ENCODE results near the gene KCNA2. TPM values are rescaled to one million over a fixed set of nuclear protein-coding genes. Genes with fewer than 3 reads are reported as not detected.

KCNA2 gene
- total and polyA plus RNA-seq, 2 donors (not counting 1 experiment from before 2014, with no cell fraction given), result 0.39 to 0.59 TPM

DNA sequence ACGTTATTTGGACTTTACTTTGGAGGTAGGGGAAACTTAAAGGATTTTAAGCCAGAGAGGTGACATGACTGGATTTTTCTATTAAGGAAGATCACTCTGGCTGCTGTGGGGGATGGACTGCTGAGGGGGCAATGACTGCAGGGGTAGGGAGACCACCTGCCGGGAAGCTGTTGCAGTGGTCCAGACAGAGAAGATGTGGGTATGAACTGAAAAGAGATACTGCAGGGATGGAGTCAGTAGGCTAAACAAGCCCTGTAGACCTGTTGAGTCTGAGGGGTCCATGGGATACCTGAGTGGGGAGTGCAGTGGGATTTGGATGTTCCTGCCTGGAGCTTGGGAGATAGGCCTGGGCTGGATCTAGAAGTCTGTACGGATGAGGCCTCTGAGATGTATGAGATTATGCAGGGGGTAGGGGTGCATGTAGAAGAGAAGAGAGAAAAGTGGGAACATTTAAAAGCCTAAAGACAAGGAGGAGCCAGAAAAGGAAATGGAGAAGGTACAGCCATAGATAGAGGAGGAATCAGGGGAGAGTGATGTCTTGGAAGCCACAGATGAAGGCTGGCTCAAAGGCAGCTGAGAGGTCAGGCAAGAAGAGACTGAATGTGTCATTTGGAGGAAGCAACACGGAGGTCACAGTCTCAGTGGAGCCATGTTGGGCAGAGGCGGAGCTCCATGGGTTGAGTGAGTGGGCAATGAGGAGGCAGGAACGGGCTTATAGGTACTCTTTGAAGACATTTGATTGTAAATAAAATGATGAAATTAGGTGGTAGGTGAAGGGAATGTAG is 25.9 kb upstream of the KCNA2 start:
- peak overlapping the region in 1 of 5 experiments; percentile 28 for H3K4me3 ChIP-seq (ENCODE audit: control extremely low read depth in 1 of 5, extremely low read depth in 1 of 5, insufficient read depth in 1 of 5, low read depth in 2 of 5, low read length in 4 of 5)
- no peaks in the 10 kb centered on the region for H3K79me2 ChIP-seq (ENCODE audit: control insufficient read depth, insufficient read depth, low read length)
- peaks cover 64 to 67% of the 10 kb centered on the region in 2 donors for H3K4me1 ChIP-seq (ENCODE audit: control insufficient read depth in 2 of 2, insufficient read depth in 2 of 2, low read length in 2 of 2)
- CTCF ChIA-PET, result interaction anchor here (0.9 to 11.9 kb wide), 11 partner anchors 13 to 198 kb away, joined by 3 to 155 read pairs (median 9); no protein-coding TSS in a partner anchor
- TF ChIP-seq CTCF (IDR thresholded peaks at IDR 0.05), result no peak
- TF ChIP-seq EZH2 (IDR thresholded peaks at IDR 0.05; ENCODE audit: borderline replicate concordance, insufficient read depth, low read depth, low read length, poor library complexity, severe bottlenecking), result no peak
- no peaks in the 10 kb centered on the region for H4K20me1 ChIP-seq (ENCODE audit: control insufficient read depth, insufficient read depth, low read length, poor library complexity, severe bottlenecking)
- no peaks in the 10 kb centered on the region for H3K9me3 ChIP-seq (ENCODE audit: control extremely low read depth in 1 of 3, control insufficient read depth in 2 of 3, insufficient read depth in 1 of 3, low read length in 2 of 3)
- peak overlapping the region in 1 of 2 donors; percentile 65 for H3K27ac ChIP-seq (ENCODE audit: low read length in 2 of 2)
- H3K9me3 Mint-ChIP-seq (ENCODE audit: insufficient read depth), result no peaks in the 10 kb centered on the region
- H3K27me3 ChIP-seq (replicated peaks in 1 of 4; ENCODE audit: control extremely low read depth in 1 of 4, control insufficient read depth in 3 of 4, insufficient read depth in 4 of 4, low read length in 3 of 4), result no peaks in the 10 kb centered on the region
- no peaks in the 10 kb centered on the region for H3K27me3 Mint-ChIP-seq
- 83% methylated on average over 6 of the region's 6 CpGs for WGBS (ENCODE audit: insufficient coverage)
- no peak overlapping the region for H3K27ac Mint-ChIP-seq
- peaks cover 44% of the 10 kb centered on the region for H3K4me1 Mint-ChIP-seq
- POLR2A ChIA-PET, result interaction anchor here (1.1 to 1.2 kb wide), 2 partner anchors 12 to 42 kb away, joined by 4 to 5 read pairs; no protein-coding TSS in a partner anchor
- H3K4me2 ChIP-seq (replicated peaks; ENCODE audit: low read depth, low read length, poor library complexity, severe bottlenecking), result peak overlapping the region; percentile 62
- DNase-seq (no peak), ATAC-seq (ENCODE audit: low read depth) (no peak)
- H3K9ac ChIP-seq (ENCODE audit: low read length), result no peak overlapping the region
- intact Hi-C loops (cut with micrococcal nuclease), result loop anchor here (1.0 to 5.0 kb wide), 6 partner anchors 13 to 361 kb away; no protein-coding TSS in a partner anchor
- no peaks in the 10 kb centered on the region for H3K36me3 ChIP-seq (replicated peaks in 1 of 2; ENCODE audit: control extremely low read depth in 1 of 2, control insufficient read depth in 1 of 2, extremely low read depth in 1 of 2, insufficient read depth in 2 of 2, low read length in 1 of 2)
- no peak overlapping the region for H2AFZ ChIP-seq (ENCODE audit: insufficient read depth, low read depth, low read length, poor library complexity, severe bottlenecking)
- H3K4me3 Mint-ChIP-seq, result no peak overlapping the region

Measured in B cell (primary cell).